Neural cell (in vitro differentiated cells): Measurements from ENCODE around the gene FAM227B. TPM values are rescaled to one million over a fixed set of nuclear protein-coding genes. Genes with fewer than 3 reads are reported as not detected.

Experiments
- H2AFZ ChIP-seq: fragments of 200-600, 300-800 bp; sonication (generic), shearing (Covaris generic); 2 replicates; pipeline ENCODE4 v1.6.0; 2014; ENCODE audit warnings: low read depth, mild to moderate bottlenecking, antibody characterized with exemption, low read length, moderate library complexity
- H3F3A ChIP-seq: fragments of 200-600 bp; shearing (Covaris generic); 2 replicates; pipeline ENCODE4 v1.6.1; 2016; ENCODE audit warnings: mild to moderate bottlenecking, moderate library complexity, mixed read lengths, antibody characterized with exemption, low read length; ENCODE audit not compliant: insufficient read depth, poor library complexity, severe bottlenecking
- H3K27ac ChIP-seq: fragments of 200-600, 300-800 bp; sonication (generic), shearing (Covaris generic); 2 replicates; pipeline ENCODE4 v1.5.1; 2014; ENCODE audit warnings: mild to moderate bottlenecking, low read length, moderate library complexity
- H3K27me3 ChIP-seq: fragments of 300-800, 200-600 bp; sonication (generic), shearing (Covaris generic); 2 replicates; pipeline ENCODE4 v1.6.0; 2014; ENCODE audit warnings: mild to moderate bottlenecking, low read depth, low read length, moderate library complexity; ENCODE audit not compliant: insufficient read depth
- H3K36me3 ChIP-seq: fragments of 300-800, 200-600 bp; sonication (generic), shearing (Covaris generic); 2 replicates; pipeline ENCODE4 v1.5.1; 2014; ENCODE audit warnings: mild to moderate bottlenecking, antibody characterized with exemption, low read length, moderate library complexity; ENCODE audit not compliant: insufficient read depth
- H3K4me2 ChIP-seq: fragments of 300-800, 200-600 bp; sonication (generic), shearing (Covaris generic); 2 replicates; pipeline ENCODE4 v1.6.0; 2014; ENCODE audit warnings: mild to moderate bottlenecking, low read length
- H3K4me3 ChIP-seq: fragments of 300-800, 200-600 bp; sonication (generic), shearing (Covaris generic); 2 replicates; pipeline ENCODE4 v1.5.1; 2014; ENCODE audit warnings: mild to moderate bottlenecking, low read length, moderate library complexity
- H3K79me2 ChIP-seq: fragments of 200-600 bp; shearing (Covaris generic); replicated peaks from 2 replicates; pipeline ENCODE4 v1.6.0; 2014; ENCODE audit warnings: mild to moderate bottlenecking, low read length, moderate library complexity; ENCODE audit not compliant: insufficient read depth
- H3K9ac ChIP-seq: fragments of 300-800, 200-600 bp; sonication (generic), shearing (Covaris generic); 2 replicates; pipeline ENCODE4 v1.6.1; 2016; ENCODE audit warnings: mild to moderate bottlenecking, low read length, mixed read lengths
- H3K9me2 ChIP-seq: fragments of 200-600 bp; shearing (Covaris generic); 2 replicates; pipeline ENCODE4 v1.6.1; 2016; ENCODE audit warnings: mild to moderate bottlenecking, low read length, mixed read lengths; ENCODE audit not compliant: insufficient read depth
- H3K9me3 ChIP-seq: fragments of 200-600, 300-800 bp; sonication (generic), shearing (Covaris generic); 2 replicates; pipeline ENCODE4 v1.6.1; 2016; ENCODE audit warnings: mild to moderate bottlenecking, mixed run types, low read length, moderate library complexity, mixed read lengths
- H4K20me1 ChIP-seq: fragments of 200-600 bp; shearing (Covaris generic); 2 replicates; pipeline ENCODE4 v1.6.1; 2016; ENCODE audit warnings: mild to moderate bottlenecking, mixed run types; ENCODE audit not compliant: insufficient read depth
- EP300 ChIP-seq: fragments of 450-650 bp; conservative IDR thresholded peaks from 2 replicates; pipeline ENCODE4 v1.6.1; 2014; ENCODE audit warnings: antibody characterized with exemption, mild to moderate bottlenecking, moderate library complexity; ENCODE audit not compliant: poor library complexity, severe bottlenecking
- EZH2 ChIP-seq: fragments of 200-600, 300-800 bp; shearing (Covaris generic), sonication (generic); IDR thresholded peaks from 2 replicates; pipeline ENCODE4 v1.6.1; 2014; ENCODE audit warnings: antibody characterized with exemption, low read length, borderline replicate concordance, mild to moderate bottlenecking; ENCODE audit not compliant: insufficient read depth, poor library complexity, severe bottlenecking
- MXI1 ChIP-seq: fragments of 450-650 bp; conservative IDR thresholded peaks from 2 replicates; pipeline ENCODE4 v1.6.1; 2014; ENCODE audit warnings: antibody characterized with exemption, mild to moderate bottlenecking; ENCODE audit not compliant: poor library complexity, severe bottlenecking
- POLR2AphosphoS5 ChIP-seq: IDR thresholded peaks from 2 replicates; pipeline ENCODE4 v1.6.1; 2012
- RAD21 ChIP-seq: fragments of 450-650 bp; conservative IDR thresholded peaks from 2 replicates; pipeline ENCODE4 v1.6.1; 2014; ENCODE audit warnings: antibody characterized with exemption, mild to moderate bottlenecking, moderate library complexity
- SMC3 ChIP-seq: fragments of 450-650 bp; conservative IDR thresholded peaks from 2 replicates; pipeline ENCODE4 v1.6.1; 2014; ENCODE audit warnings: antibody characterized with exemption, mild to moderate bottlenecking, moderate library complexity; ENCODE audit not compliant: poor library complexity
- TAF1 ChIP-seq: IDR thresholded peaks from 2 replicates; pipeline ENCODE4 v1.6.1; 2012; ENCODE audit warnings: low read depth
- polyA plus RNA-seq: library from polyadenylated mRNA; depleted of rRNA; stranded (reverse); fragments of >200 nt; gene quantifications from 2 replicates; pipeline ENCODE4 v1.2.3, GENCODE V29; 2014
- TF ChIP-seq, protein P1 (sequence below): IDR thresholded peaks from 2 replicates; pipeline ENCODE4 v1.6.1; 2012; ENCODE audit warnings: borderline replicate concordance
- TF ChIP-seq, protein P2 (sequence below): fragments of 450-650 bp; IDR thresholded peaks from 2 replicates; pipeline ENCODE4 v1.5.1; 2014; ENCODE audit warnings: antibody characterized with exemption, mild to moderate bottlenecking, moderate library complexity; ENCODE audit not compliant: poor library complexity, severe bottlenecking

FAM227B gene
- polyA plus RNA-seq, 1 donor from 2014 or later, result 0.88 TPM

DNA sequence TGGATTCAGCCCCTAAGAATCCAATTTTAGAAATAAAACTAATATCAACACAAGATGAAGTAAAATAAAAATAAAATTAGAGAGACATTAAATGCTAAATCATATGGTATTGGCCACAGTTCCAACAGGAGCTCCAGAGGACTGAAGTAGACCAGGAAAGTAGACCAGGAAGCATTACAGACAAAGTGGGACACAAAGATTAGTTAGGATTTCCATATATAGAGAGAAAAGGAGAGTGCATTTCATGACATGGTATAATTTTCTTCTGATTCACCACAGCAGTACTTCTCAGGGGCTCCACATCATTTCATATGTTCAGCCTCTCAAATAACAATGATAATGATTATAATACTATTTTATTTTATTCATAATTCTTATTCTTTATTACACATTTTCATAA, 179.3 kb downstream of the FAM227B start:
- H3K27ac ChIP-seq, result no peak overlapping the region
- no peaks in the 10 kb centered on the region for H4K20me1 ChIP-seq

DNA sequence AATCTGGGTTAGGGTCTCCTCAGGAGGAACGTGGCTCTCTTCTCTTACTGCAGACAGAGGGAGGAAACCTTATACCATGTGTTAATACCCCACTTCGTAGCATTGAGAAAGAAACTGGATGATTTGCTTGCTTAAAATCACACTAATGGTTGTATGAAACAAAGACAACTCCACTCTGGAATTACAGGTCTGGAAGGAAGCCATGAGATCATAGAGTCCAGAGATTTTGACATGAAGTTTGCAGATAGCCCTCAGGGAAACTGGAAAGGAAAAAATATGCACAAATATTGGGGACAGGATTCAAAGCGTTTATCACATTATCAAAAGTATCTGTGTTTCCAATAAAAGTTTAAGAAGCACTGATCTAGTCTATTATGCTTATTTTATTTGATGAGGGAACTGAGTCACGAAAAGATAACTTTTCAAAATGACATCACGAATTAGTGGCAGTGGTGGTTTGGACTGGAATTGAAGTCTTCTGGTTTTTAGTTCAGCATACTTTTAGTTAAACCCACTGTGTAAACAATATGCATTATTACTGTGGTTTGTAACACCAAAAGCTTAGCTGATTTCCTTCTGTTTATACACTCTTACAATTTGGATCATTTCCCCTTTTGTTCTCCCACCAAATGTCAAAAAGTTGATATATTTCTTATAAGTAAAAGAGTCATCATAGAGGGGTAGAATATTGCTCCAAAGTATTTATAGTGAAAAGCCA, 180.8 kb downstream of the FAM227B start:
- no peak for TF ChIP-seq SMC3
- TF ChIP-seq EZH2, result no peak
- no peak for TF ChIP-seq MXI1
- TF ChIP-seq, protein P1, sequence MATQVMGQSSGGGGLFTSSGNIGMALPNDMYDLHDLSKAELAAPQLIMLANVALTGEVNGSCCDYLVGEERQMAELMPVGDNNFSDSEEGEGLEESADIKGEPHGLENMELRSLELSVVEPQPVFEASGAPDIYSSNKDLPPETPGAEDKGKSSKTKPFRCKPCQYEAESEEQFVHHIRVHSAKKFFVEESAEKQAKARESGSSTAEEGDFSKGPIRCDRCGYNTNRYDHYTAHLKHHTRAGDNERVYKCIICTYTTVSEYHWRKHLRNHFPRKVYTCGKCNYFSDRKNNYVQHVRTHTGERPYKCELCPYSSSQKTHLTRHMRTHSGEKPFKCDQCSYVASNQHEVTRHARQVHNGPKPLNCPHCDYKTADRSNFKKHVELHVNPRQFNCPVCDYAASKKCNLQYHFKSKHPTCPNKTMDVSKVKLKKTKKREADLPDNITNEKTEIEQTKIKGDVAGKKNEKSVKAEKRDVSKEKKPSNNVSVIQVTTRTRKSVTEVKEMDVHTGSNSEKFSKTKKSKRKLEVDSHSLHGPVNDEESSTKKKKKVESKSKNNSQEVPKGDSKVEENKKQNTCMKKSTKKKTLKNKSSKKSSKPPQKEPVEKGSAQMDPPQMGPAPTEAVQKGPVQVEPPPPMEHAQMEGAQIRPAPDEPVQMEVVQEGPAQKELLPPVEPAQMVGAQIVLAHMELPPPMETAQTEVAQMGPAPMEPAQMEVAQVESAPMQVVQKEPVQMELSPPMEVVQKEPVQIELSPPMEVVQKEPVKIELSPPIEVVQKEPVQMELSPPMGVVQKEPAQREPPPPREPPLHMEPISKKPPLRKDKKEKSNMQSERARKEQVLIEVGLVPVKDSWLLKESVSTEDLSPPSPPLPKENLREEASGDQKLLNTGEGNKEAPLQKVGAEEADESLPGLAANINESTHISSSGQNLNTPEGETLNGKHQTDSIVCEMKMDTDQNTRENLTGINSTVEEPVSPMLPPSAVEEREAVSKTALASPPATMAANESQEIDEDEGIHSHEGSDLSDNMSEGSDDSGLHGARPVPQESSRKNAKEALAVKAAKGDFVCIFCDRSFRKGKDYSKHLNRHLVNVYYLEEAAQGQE, result no peak
- no peak for TF ChIP-seq POLR2AphosphoS5
- TF ChIP-seq, protein P2, sequence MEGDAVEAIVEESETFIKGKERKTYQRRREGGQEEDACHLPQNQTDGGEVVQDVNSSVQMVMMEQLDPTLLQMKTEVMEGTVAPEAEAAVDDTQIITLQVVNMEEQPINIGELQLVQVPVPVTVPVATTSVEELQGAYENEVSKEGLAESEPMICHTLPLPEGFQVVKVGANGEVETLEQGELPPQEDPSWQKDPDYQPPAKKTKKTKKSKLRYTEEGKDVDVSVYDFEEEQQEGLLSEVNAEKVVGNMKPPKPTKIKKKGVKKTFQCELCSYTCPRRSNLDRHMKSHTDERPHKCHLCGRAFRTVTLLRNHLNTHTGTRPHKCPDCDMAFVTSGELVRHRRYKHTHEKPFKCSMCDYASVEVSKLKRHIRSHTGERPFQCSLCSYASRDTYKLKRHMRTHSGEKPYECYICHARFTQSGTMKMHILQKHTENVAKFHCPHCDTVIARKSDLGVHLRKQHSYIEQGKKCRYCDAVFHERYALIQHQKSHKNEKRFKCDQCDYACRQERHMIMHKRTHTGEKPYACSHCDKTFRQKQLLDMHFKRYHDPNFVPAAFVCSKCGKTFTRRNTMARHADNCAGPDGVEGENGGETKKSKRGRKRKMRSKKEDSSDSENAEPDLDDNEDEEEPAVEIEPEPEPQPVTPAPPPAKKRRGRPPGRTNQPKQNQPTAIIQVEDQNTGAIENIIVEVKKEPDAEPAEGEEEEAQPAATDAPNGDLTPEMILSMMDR, result no peak
- no peak for TF ChIP-seq EP300
- TF ChIP-seq RAD21, result no peak
- Histone ChIP-seq H3K79me2 (no peaks in the 10 kb centered on the region), H3K4me2 (no peak overlapping the region), H3K4me3 (no peak overlapping the region), H3K9me3 (no peaks in the 10 kb centered on the region), H2AFZ (no peak overlapping the region), H3K27me3 (no peaks in the 10 kb centered on the region), H3F3A (no peaks in the 10 kb centered on the region), H3K27ac (no peak overlapping the region), H3K9me2 (no peaks in the 10 kb centered on the region), H3K9ac (no peak overlapping the region), H3K36me3 (no peaks in the 10 kb centered on the region), H4K20me1 (no peaks in the 10 kb centered on the region)

More for the DNA sequence above, 179.3 kb downstream of the FAM227B start:
- Histone ChIP-seq H3K36me3 (no peaks in the 10 kb centered on the region), H3K4me3 (no peak overlapping the region), H3K79me2 (no peaks in the 10 kb centered on the region), H3K9me2 (no peaks in the 10 kb centered on the region), H3K4me2 (no peak overlapping the region), H3F3A (no peaks in the 10 kb centered on the region), H3K27me3 (no peaks in the 10 kb centered on the region), H3K9me3 (no peaks in the 10 kb centered on the region), H3K9ac (no peak overlapping the region), H2AFZ (no peak overlapping the region)
- TF ChIP-seq TAF1, result no peak
- TF ChIP-seq, protein P2, result no peak
